ACC112 (cell line): ENCODE measurements around the gene ANTXR1.
"Not testable (repeated sequence)": the region's sequence is repeated elsewhere in the genome, so short reads cannot be mapped to it uniquely, and the experiment has no call there.

Experiments used
- H2AFZ ChIP-seq: fragments of 200-600 bp; sonication (generic); one replicate; pipeline ENCODE4 v1.6.0; 2017; ENCODE audit warnings: antibody characterized with exemption, low read length; ENCODE audit not compliant: unreplicated experiment
- H3K27ac ChIP-seq: fragments of 200-600 bp; sonication (generic); 2 replicates; pipeline ENCODE4 v1.5.1; 2014; ENCODE audit warnings: low read depth, mild to moderate bottlenecking, antibody characterized with exemption, low read length, moderate library complexity
- H3K27me3 ChIP-seq: fragments of 200-600 bp; sonication (generic); 2 replicates; pipeline ENCODE4 v1.6.1; 2014; ENCODE audit warnings: mild to moderate bottlenecking, antibody characterized with exemption, low read length, moderate library complexity, mixed read lengths; ENCODE audit not compliant: insufficient read depth
- H3K36me3 ChIP-seq: fragments of 200-600 bp; sonication (generic); 2 replicates; pipeline ENCODE4 v1.6.1; 2016; ENCODE audit warnings: mild to moderate bottlenecking, antibody characterized with exemption, low read length, moderate library complexity, mixed read lengths; ENCODE audit not compliant: insufficient read depth
- H3K4me1 ChIP-seq: fragments of 200-600 bp; sonication (generic); one replicate; pipeline ENCODE4 v1.6.1; 2016; ENCODE audit warnings: low read length, mixed read lengths; ENCODE audit not compliant: insufficient read depth, unreplicated experiment, control insufficient read depth
- H3K4me3 ChIP-seq: fragments of 200-600 bp; sonication (generic); 2 replicates; pipeline ENCODE4 v1.5.1; 2014; ENCODE audit warnings: mild to moderate bottlenecking, low read depth, low read length
- H3K79me2 ChIP-seq: fragments of 200-600 bp; sonication (generic); one replicate; pipeline ENCODE4 v1.6.0; 2016; ENCODE audit warnings: low read length; ENCODE audit not compliant: control insufficient read depth, unreplicated experiment, insufficient read depth

Gene ANTXR1

DNA sequence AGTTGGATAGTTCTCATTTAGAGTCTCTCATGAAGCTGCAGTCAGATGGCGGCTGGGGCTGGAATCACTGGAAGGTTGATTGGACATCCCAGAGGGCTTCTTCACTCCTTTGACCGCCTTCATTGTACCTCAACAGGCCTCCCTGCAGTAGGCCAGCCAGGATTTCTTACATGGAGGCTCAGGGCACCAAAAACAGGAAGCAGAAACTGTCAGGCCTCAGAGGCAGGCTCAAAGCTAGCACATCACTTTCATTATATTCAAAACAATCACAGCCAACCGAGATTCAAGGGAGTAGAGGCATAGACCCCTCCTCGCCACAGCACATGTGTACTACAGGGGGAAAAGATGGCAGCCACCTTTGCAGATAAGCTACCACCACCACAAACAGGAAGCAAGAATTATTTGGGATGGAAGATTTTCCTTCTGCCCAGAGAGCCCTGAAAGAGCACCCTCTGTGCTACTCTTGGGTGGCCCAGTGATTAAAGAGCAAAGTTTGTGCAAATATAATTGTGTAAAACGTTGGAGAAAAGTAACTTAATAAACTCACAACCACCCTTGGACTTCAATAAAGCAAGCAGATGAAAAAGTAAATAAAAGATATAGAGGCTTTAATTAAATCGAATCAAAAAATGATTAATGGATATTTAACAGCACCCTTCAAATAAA lies 218.8 kb downstream of the ANTXR1 start:
- Histone ChIP-seq H3K27me3 (no peaks in the 10 kb centered on the region), H3K79me2 (no peaks in the 10 kb centered on the region), H3K4me1 (peaks cover 1% of the 10 kb centered on the region), H3K27ac (no peak overlapping the region), H3K4me3 (no peak overlapping the region), H3K36me3 (peaks cover 4% of the 10 kb centered on the region; the same call in 1 of the 2 replicates), H2AFZ (no peak overlapping the region)

- not testable (repeated sequence) for H3K4me1 ChIP-seq, H3K27me3 ChIP-seq, H3K27ac ChIP-seq, H3K4me3 ChIP-seq, H2AFZ ChIP-seq, H3K79me2 ChIP-seq, H3K36me3 ChIP-seq
These were observed 222.9 kb downstream of the ANTXR1 start for GRCh38 chr2:69235835-69236234.

GRCh38 chr2:69237070-69237670 lies 224.2 kb downstream of the ANTXR1 start:
- Histone ChIP-seq H3K27me3 (no peaks in the 10 kb centered on the region), H3K4me1 (peaks cover 10% of the 10 kb centered on the region), H3K36me3 (no peaks in the 10 kb centered on the region), H3K4me3 (no peak overlapping the region), H3K79me2 (no peaks in the 10 kb centered on the region), H2AFZ (no peak overlapping the region), H3K27ac (no peak overlapping the region)

GRCh38 chr2:69238449-69239031 lies 225.6 kb downstream of the ANTXR1 start:
- H3K27me3 ChIP-seq, result no peaks in the 10 kb centered on the region
- no peaks in the 10 kb centered on the region for H3K36me3 ChIP-seq
- no peaks in the 10 kb centered on the region for H3K79me2 ChIP-seq
- no peak overlapping the region for H2AFZ ChIP-seq
- H3K4me3 ChIP-seq, result no peak overlapping the region
- H3K27ac ChIP-seq, result no peak overlapping the region
- H3K4me1 ChIP-seq, result peaks cover 23% of the 10 kb centered on the region

DNA sequence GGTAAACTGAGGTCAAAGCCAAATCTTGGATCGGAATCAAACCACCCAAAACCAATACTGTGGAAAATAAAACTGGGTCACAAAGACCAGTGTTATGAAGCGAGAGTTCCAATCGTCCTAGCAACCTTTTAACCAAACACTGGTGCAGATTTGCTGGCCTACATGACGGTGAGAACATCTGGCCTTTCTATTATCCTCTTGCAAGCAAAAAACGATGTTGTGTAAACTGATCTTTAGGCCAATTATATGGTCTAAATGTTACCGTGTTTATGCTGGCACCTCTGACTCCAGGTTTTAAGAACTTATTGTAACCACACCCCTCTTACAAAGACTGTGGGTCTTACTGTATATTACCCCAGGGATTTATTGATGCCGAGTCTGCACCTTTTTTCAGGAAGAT lies 228.1 kb downstream of the ANTXR1 start:
- H3K4me1 ChIP-seq, result peaks cover 23% of the 10 kb centered on the region
- no peak overlapping the region for H3K4me3 ChIP-seq
- no peak overlapping the region for H3K27ac ChIP-seq
- peaks cover 4% of the 10 kb centered on the region; the same call in 1 of the 2 replicates for H3K36me3 ChIP-seq
- H3K79me2 ChIP-seq, result no peaks in the 10 kb centered on the region
- no peaks in the 10 kb centered on the region for H3K27me3 ChIP-seq
- no peak overlapping the region for H2AFZ ChIP-seq

DNA sequence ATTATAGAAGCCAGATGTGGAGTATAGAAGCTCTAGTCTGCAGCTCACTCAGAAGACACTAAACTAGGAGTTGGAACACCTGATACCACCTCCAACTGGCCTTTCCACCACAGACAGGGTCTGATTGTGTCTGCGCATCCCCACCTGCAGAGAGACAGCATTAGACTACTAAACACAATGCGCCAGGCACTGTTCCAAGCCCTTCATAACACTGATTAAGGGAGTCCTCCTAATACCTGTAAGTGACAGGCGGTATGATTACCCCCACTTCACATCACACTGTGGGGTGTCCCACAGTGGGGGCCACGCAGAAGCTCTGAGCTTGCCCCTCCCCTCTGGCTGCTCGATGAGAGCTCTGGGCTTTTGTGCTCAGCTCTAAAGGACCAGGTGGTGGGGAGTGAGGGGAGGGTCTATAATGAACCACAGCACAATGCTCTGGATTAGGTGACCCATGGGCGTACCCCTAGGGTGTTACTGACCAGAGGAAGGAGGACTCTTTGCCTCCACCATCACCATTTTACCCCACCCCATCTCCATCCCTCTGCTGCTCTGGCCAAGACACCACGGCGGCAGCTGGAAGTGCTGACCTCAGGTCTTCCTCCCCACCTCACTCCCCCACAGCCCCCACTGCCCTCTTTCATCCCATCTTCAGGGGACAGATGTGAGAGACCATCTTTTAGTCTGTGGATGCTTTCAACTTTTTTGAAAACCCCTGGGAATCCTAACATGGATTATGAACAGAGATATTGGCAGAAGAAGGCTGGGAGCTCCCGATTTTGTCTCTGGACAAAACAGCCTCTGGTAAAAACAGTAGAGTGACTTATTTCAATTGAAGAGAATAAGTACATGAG lies 228.9 kb downstream of the ANTXR1 start:
- peaks cover 20% of the 10 kb centered on the region for H3K4me1 ChIP-seq
- H3K36me3 ChIP-seq, result peaks cover 12% of the 10 kb centered on the region; the same call in 1 of the 2 replicates
- no peaks in the 10 kb centered on the region for H3K27me3 ChIP-seq
- H3K27ac ChIP-seq, result peak overlapping the region; percentile 14; the same call in 1 of the 2 replicates
- no peaks in the 10 kb centered on the region for H3K79me2 ChIP-seq
- H3K4me3 ChIP-seq, result no peak overlapping the region
- no peak overlapping the region for H2AFZ ChIP-seq

- Histone ChIP-seq H3K4me3 (no peak overlapping the region), H3K27me3 (no peaks in the 10 kb centered on the region), H3K27ac (peak overlapping the region; percentile 14; the same call in 1 of the 2 replicates), H3K79me2 (no peaks in the 10 kb centered on the region), H3K36me3 (peaks cover 13% of the 10 kb centered on the region; the same call in 1 of the 2 replicates), H3K4me1 (peaks cover 16% of the 10 kb centered on the region), H2AFZ (no peak overlapping the region)
These were observed 229.7 kb downstream of the ANTXR1 start for GRCh38 chr2:69242651-69243051.

DNA sequence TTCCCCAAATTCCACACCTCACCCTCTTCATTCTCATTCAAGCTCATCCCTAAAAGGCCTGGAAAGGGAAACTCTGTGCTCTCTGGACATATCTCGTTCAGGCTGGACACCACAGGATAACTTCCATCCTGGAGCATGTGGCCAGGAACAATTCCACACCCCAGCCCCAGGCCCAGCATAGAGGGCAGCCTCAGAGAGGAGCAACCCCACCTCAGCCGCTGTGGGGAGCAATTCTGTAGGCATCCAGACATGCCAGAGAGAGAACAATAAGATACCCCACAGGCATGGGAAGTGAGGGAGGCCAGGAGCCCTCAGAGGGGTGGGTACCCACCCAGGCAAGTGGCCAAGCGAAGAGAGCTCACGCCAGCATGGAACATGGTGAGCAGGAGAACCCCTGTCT lies 230.7 kb downstream of the ANTXR1 start:
- Histone ChIP-seq H3K4me3 (no peak overlapping the region), H3K27me3 (no peaks in the 10 kb centered on the region), H2AFZ (no peak overlapping the region), H3K4me1 (peaks cover 16% of the 10 kb centered on the region), H3K27ac (no peak overlapping the region), H3K36me3 (peaks cover 13% of the 10 kb centered on the region; the same call in 1 of the 2 replicates), H3K79me2 (no peaks in the 10 kb centered on the region)

- no peak overlapping the region for H3K27ac ChIP-seq
These were observed 231.9 kb downstream of the ANTXR1 start for GRCh38 chr2:69244882-69245281.

DNA sequence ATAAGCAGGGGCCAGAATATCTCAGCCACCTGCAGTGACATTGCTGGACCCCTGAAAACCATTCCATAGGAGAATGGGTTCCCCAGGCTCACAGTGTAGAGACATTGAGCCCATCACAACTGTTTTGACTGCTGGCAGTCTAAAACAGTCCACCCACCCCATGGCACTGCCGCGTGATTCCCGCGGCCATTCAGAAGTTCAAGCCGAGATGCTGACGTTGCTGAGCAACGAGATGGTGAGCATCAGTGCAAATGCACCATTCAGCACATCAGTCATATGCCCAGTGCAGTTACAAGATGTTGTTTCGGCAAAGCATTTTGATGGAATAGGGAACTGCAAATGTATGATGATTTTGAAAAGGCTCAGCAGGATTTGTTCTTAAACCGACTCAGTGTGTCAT lies 234.6 kb downstream of the ANTXR1 start:
- Histone ChIP-seq H3K4me3 (no peak overlapping the region), H2AFZ (no peak overlapping the region), H3K27ac (no peak overlapping the region), H3K27me3 (no peaks in the 10 kb centered on the region), H3K4me1 (peaks cover 29% of the 10 kb centered on the region), H3K79me2 (no peaks in the 10 kb centered on the region), H3K36me3 (peaks cover 13% of the 10 kb centered on the region; the same call in 1 of the 2 replicates)

More at GRCh38 chr2:69244882-69245281, 231.9 kb downstream of the ANTXR1 start:
- Histone ChIP-seq H3K36me3 (peaks cover 13% of the 10 kb centered on the region; the same call in 1 of the 2 replicates), H2AFZ (no peak overlapping the region), H3K4me3 (no peak overlapping the region), H3K27me3 (no peaks in the 10 kb centered on the region), H3K79me2 (no peaks in the 10 kb centered on the region), H3K4me1 (peaks cover 16% of the 10 kb centered on the region)
